IMR-90 (cell line): ENCODE results near the gene SEMA5A. TPM values are rescaled to one million over a fixed set of nuclear protein-coding genes. Genes with fewer than 3 reads are reported as not detected.
"Not testable (repeated sequence)": the region's sequence is repeated elsewhere in the genome, so short reads cannot be mapped to it uniquely, and the experiment has no call there.

ENCODE experiments used
- ATAC-seq: fragments of 200-7000 bp; cut with Tn5 transposase; 2 replicates; pipeline ENCODE4 v1.9.1; 2020; ENCODE audit warnings: low read depth, mild to moderate bottlenecking, moderate library complexity
- BruUV-seq: library from RNA; stranded (reverse); fragments of 400-500 nt; replicated peaks from 2 replicates; lab custom pipeline; 2021; lab: Mats Ljungman, UMichigan
- CTCF ChIA-PET: fragments of 300-600 bp; formaldehyde crosslinking; extraction: SDS; loops from one replicate; lab custom pipeline; 2021; ENCODE audit warnings: antibody characterized with exemption; lab: Yijun Ruan, JAX
- POLR2A ChIA-PET: fragments of 300-600 bp; sonication (Branson Sonifier 250); formaldehyde crosslinking; loops from one replicate; lab custom pipeline; 2022; ENCODE audit warnings: antibody characterized with exemption; ENCODE audit not compliant: unreplicated experiment; lab: Charles Lee
- DNase-seq: peaks from one replicate; pipeline ENCODE4 v3.0.0; 2013
- H2AFZ ChIP-seq: replicated peaks from 2 replicates; pipeline ENCODE3; 2013; ENCODE audit warnings: low read length, mild to moderate bottlenecking; ENCODE audit not compliant: poor library complexity
- H2AK5ac ChIP-seq: 2 replicates; pipeline ENCODE4 v1.6.1; 2013; ENCODE audit warnings: low read depth, low read length, inconsistent platforms
- H2AK9ac ChIP-seq: replicated peaks from 2 replicates; pipeline ENCODE3; 2013; ENCODE audit warnings: mild to moderate bottlenecking, low read depth, low read length, moderate library complexity; ENCODE audit not compliant: poor library complexity
- H2BK120ac ChIP-seq: 2 replicates; pipeline ENCODE4 v1.6.1; 2013; ENCODE audit warnings: low read depth, low read length, inconsistent platforms
- H2BK15ac ChIP-seq: 3 replicates; pipeline ENCODE4 v1.6.1; 2013; ENCODE audit warnings: low read depth, low read length, inconsistent platforms
- H2BK20ac ChIP-seq: 2 replicates; pipeline ENCODE4 v1.6.1; 2013; ENCODE audit warnings: low read depth, mild to moderate bottlenecking, inconsistent platforms, low read length, moderate library complexity
- H2BK5ac ChIP-seq: 2 replicates; pipeline ENCODE4 v1.6.1; 2013; ENCODE audit warnings: mild to moderate bottlenecking, low read depth, low read length, inconsistent platforms; ENCODE audit not compliant: poor library complexity, severe bottlenecking
- H3K14ac ChIP-seq: replicated peaks from 2 replicates; pipeline ENCODE4 v1.6.1; 2013; ENCODE audit warnings: low read depth, low read length, inconsistent platforms
- H3K18ac ChIP-seq: 2 replicates; pipeline ENCODE4 v1.6.1; 2013; ENCODE audit warnings: low read depth, low read length, control low read depth
- H3K23ac ChIP-seq: 2 replicates; pipeline ENCODE4 v1.6.1; 2013; ENCODE audit warnings: low read depth, low read length, inconsistent platforms
- H3K27ac ChIP-seq: 2 replicates; pipeline ENCODE4 v1.5.1; 2013; ENCODE audit warnings: mild to moderate bottlenecking, control low read depth, low read length; ENCODE audit not compliant: insufficient read depth
- H3K27me3 ChIP-seq: 2 replicates; pipeline ENCODE4 v1.6.1; 2013; ENCODE audit warnings: low read length; ENCODE audit not compliant: control insufficient read depth, insufficient read depth
- H3K36me3 ChIP-seq: 2 replicates; pipeline ENCODE4 v1.6.1; 2013; ENCODE audit warnings: low read length, mixed read lengths; ENCODE audit not compliant: control insufficient read depth, insufficient read depth
- H3K4ac ChIP-seq: 2 replicates; pipeline ENCODE4 v1.6.1; 2013; ENCODE audit warnings: low read depth, low read length, inconsistent platforms
- H3K4me1 ChIP-seq: 2 replicates; pipeline ENCODE4 v1.6.1; 2013; ENCODE audit warnings: low read length, mixed read lengths; ENCODE audit not compliant: control insufficient read depth, insufficient read depth
- H3K4me2 ChIP-seq: 2 replicates; pipeline ENCODE4 v1.6.1; 2013; ENCODE audit warnings: low read depth, mild to moderate bottlenecking, control low read depth, low read length, moderate library complexity
- H3K4me3 ChIP-seq: 2 replicates; pipeline ENCODE4 v1.5.1; 2013; ENCODE audit warnings: low read depth, mild to moderate bottlenecking, control low read depth, low read length, moderate library complexity; ENCODE audit not compliant: insufficient read depth
- H3K56ac ChIP-seq: 2 replicates; pipeline ENCODE4 v1.6.1; 2013; ENCODE audit warnings: low read length, inconsistent platforms; ENCODE audit not compliant: insufficient read depth; ENCODE audit errors: extremely low read depth
- H3K79me1 ChIP-seq, 2 experiments: 2 replicates each; pipeline ENCODE4 v1.6.1; 2013; ENCODE audit warnings: low read length in 2 of 2, inconsistent platforms in 1 of 2, low read depth in 1 of 2
- H3K9ac ChIP-seq: 2 replicates; pipeline ENCODE4 v1.6.1; 2013; ENCODE audit warnings: low read depth, low read length, control low read depth
- H3K9me1 ChIP-seq: 2 replicates; pipeline ENCODE4 v1.6.1; 2013; ENCODE audit warnings: low read length, inconsistent platforms; ENCODE audit not compliant: insufficient read depth
- H3K9me3 ChIP-seq: 2 replicates; pipeline ENCODE4 v1.6.1; 2013; ENCODE audit warnings: low read length; ENCODE audit not compliant: control insufficient read depth, insufficient read depth
- H4K20me1 ChIP-seq: 2 replicates; pipeline ENCODE4 v1.6.1; 2013; ENCODE audit warnings: low read length, inconsistent platforms; ENCODE audit not compliant: insufficient read depth
- H4K5ac ChIP-seq: 2 replicates; pipeline ENCODE4 v1.6.1; 2013; ENCODE audit warnings: mild to moderate bottlenecking, low read depth, low read length, control low read depth
- H4K8ac ChIP-seq, 2 experiments: 2 replicates each; pipeline ENCODE4 v1.6.1; 2013; ENCODE audit warnings: low read depth in 2 of 2, low read length in 2 of 2, control low read depth in 1 of 2, inconsistent platforms in 1 of 2
- H4K91ac ChIP-seq: 2 replicates; pipeline ENCODE4 v1.6.1; 2013; ENCODE audit warnings: low read depth, low read length, inconsistent platforms; ENCODE audit not compliant: insufficient read depth
- CEBPB ChIP-seq: IDR thresholded peaks from 2 replicates; pipeline ENCODE4 v1.6.1; 2012; ENCODE audit warnings: low read depth, low read length, improper control_type of control experiment
- CHD1 ChIP-seq: IDR thresholded peaks from 2 replicates; pipeline ENCODE4 v1.6.1; 2012; ENCODE audit warnings: low read depth, low read length, improper control_type of control experiment
- MAFK ChIP-seq: IDR thresholded peaks from 2 replicates; pipeline ENCODE4 v1.6.1; 2012; ENCODE audit warnings: low read depth, low read length, improper control_type of control experiment
- MAZ ChIP-seq: IDR thresholded peaks from 2 replicates; pipeline ENCODE4 v1.6.1; 2012; ENCODE audit warnings: low read depth, mild to moderate bottlenecking, low read length, improper control_type of control experiment, moderate library complexity, borderline replicate concordance
- POLR2A ChIP-seq: IDR thresholded peaks from 2 replicates; pipeline ENCODE4 v1.6.1; 2012; ENCODE audit warnings: mild to moderate bottlenecking, low read depth, low read length
- RFX5 ChIP-seq: IDR thresholded peaks from 2 replicates; pipeline ENCODE4 v1.8.0; 2012; ENCODE audit warnings: low read depth, mild to moderate bottlenecking, low read length, moderate library complexity
- USF2 ChIP-seq: fragments of 150-350 bp; IDR thresholded peaks from 2 replicates; pipeline ENCODE4 v1.6.1; 2017; ENCODE audit warnings: mild to moderate bottlenecking, antibody characterized with exemption, low read length, low read depth
- WGBS, 2 experiments: methylation state at CpG; one replicate each; pipeline versions ENCODE4 v1.1.5 to v1.1.7; 2013; ENCODE audit warnings: missing lambda C conversion rate in 2 of 2; ENCODE audit not compliant: insufficient read length in 1 of 2; ENCODE audit errors: extremely low coverage in 2 of 2; 5-methylcytosine and 5-hydroxymethylcytosine counted together
- dilution Hi-C: fragments of 300-500 bp; cut with HindIII; formaldehyde crosslinking; loops from one replicate; pipeline ENCODE4 v1.14.3; 2018; ENCODE audit warnings: low sequenced_read_pairs; ENCODE audit not compliant: unreplicated experiment
- in situ Hi-C: fragments of 300-500 bp; cut with MboI; formaldehyde crosslinking; loops from 3 replicates; pipeline ENCODE4 v1.14.3; 2019; ENCODE audit warnings: low sequenced_read_pairs, inconsistent platforms, mixed read lengths
- intact Hi-C: fragments of 100-400 bp; cut with micrococcal nuclease; formaldehyde crosslinking; loops from 2 replicates; pipeline ENCODE4 v1.10.0; 2022
- polyA plus RNA-seq, 3 experiments: library from polyadenylated mRNA; depleted of rRNA; stranded (reverse); fragments of >200 nt; gene quantifications; 2 replicates each; pipeline ENCODE4 v1.2.3, GENCODE V29; 2012; ENCODE audit warnings: low replicate concordance in 1 of 3
- total RNA-seq: library from RNA; depleted of rRNA; stranded (reverse); fragments of >200 nt; gene quantifications from 2 replicates; pipeline ENCODE4 v1.2.3, GENCODE V29; 2012

SEMA5A gene
- total and polyA plus RNA-seq, 2 of the 4 experiments (the other 2 are of a cell fraction): 8.2 to 9.9 TPM

GRCh38 chr5:9354336-9355081 lies 191.4 kb downstream of the SEMA5A start:
- Histone ChIP-seq H3K79me1 (peaks cover 4 to 50% of the 10 kb centered on the region in 2 experiments; a peak in 3 of 4 replicates), H3K4me2 (no peak overlapping the region), H2AK9ac (no peak overlapping the region), H4K91ac (no peak overlapping the region), H2BK15ac (no peak overlapping the region), H3K9ac (no peak overlapping the region), H3K56ac (no peak overlapping the region), H3K14ac (no peak overlapping the region), H2AK5ac (no peak overlapping the region), H4K20me1 (0 out of 2 replicates have a peak, but pooled peaks cover 5% of the 10 kb centered on the region), H2BK20ac (no peak overlapping the region), H3K27ac (no peak overlapping the region), H3K9me3 (no peaks in the 10 kb centered on the region), H3K4me1 (peaks cover 16% of the 10 kb centered on the region), H3K27me3 (no peaks in the 10 kb centered on the region), H2BK120ac (no peak overlapping the region), H3K36me3 (no peaks in the 10 kb centered on the region), H3K9me1 (peaks cover 19% of the 10 kb centered on the region), H3K18ac (no peak overlapping the region), H2BK5ac (no peak overlapping the region), H2AFZ (no peak overlapping the region), H4K5ac (no peak overlapping the region), H3K4ac (no peak overlapping the region), H4K8ac (no peak overlapping the region), H3K23ac (no peak overlapping the region), H3K4me3 (no peak overlapping the region)
- POLR2A ChIA-PET: no interaction called here
- intact Hi-C loops (no loop called here), dilution Hi-C loops (no loop called here), in situ Hi-C loops (no loop called here)
- WGBS, 2 experiments: 65% methylated on average over 6 of the region's 7 CpGs; no CpG with 5 or more reads in 1 of the 2 experiments
- CTCF ChIA-PET: interaction anchor here (0.6 to 0.7 kb wide), 2 partner anchors 10 to 129 kb away, joined by 3 read pairs; no protein-coding TSS in a partner anchor
- no peak for DNase-seq
- no peak for ATAC-seq
- BruUV-seq: no TSS peak
- TF ChIP-seq MAZ: no peak
- no peak for TF ChIP-seq USF2
- no peak for TF ChIP-seq CHD1
- TF ChIP-seq CEBPB: no peak
- TF ChIP-seq RFX5: no peak
- no peak for TF ChIP-seq POLR2A
- no peak for TF ChIP-seq MAFK

GRCh38 chr5:9353048-9353447 lies 192.8 kb downstream of the SEMA5A start:
- H2BK5ac ChIP-seq, H3K56ac ChIP-seq, H2BK120ac ChIP-seq, H3K23ac ChIP-seq, BruUV-seq, H2BK20ac ChIP-seq, POLR2A ChIA-PET, H2AFZ ChIP-seq, H3K4me3 ChIP-seq, H3K36me3 ChIP-seq, H3K27ac ChIP-seq, H3K18ac ChIP-seq, H3K4me2 ChIP-seq, DNase-seq, H3K9me3 ChIP-seq, CTCF ChIA-PET, H3K9me1 ChIP-seq, H3K4ac ChIP-seq, ATAC-seq, H2AK5ac ChIP-seq, H4K20me1 ChIP-seq, in situ Hi-C loops, H3K27me3 ChIP-seq, dilution Hi-C loops, H2AK9ac ChIP-seq, intact Hi-C loops, H3K14ac ChIP-seq, H3K9ac ChIP-seq, H4K91ac ChIP-seq, H2BK15ac ChIP-seq, H4K5ac ChIP-seq, H4K8ac ChIP-seq: not testable (repeated sequence)
- peaks cover 11% of the 10 kb centered on the region; the same call in 1 of the 2 replicates for H3K4me1 ChIP-seq
- H3K79me1 ChIP-seq: peaks cover 7 to 42% of the 10 kb centered on the region in 2 experiments; a peak in 3 of 4 replicates
